Thoracic aorta (tissue), 2 donors: ENCODE results near the gene RRAS. TPM values are rescaled to one million over a fixed set of nuclear protein-coding genes. Genes with fewer than 3 reads are reported as not detected.

ENCODE experiments used
- ATAC-seq: fragments of 150-250 bp; one replicate; pipeline ENCODE4 v1.8.0; 2017; ENCODE audit warnings: low read depth; ENCODE audit not compliant: insufficient number of reproducible peaks, low FRiP score
- DNase-seq: peaks from one replicate; pipeline ENCODE4 v3.0.0-alpha.2; 2020; ENCODE audit warnings: low spot score
- H3K27ac ChIP-seq, 2 donors: fragments of 200-600 bp; sonication (generic); 1 replicate in 1 of 2; 2 replicates in 1 of 2; pipeline ENCODE4 v1.5.1; 2016; ENCODE audit warnings: mild to moderate bottlenecking in 2 of 2, moderate library complexity in 2 of 2
- H3K27me3 ChIP-seq: fragments of 200-600 bp; sonication (generic); replicated peaks from 2 replicates; pipeline ENCODE4 v1.6.0; 2016; ENCODE audit warnings: mild to moderate bottlenecking; ENCODE audit not compliant: insufficient read depth
- H3K36me3 ChIP-seq: fragments of 200-600 bp; sonication (generic); one replicate; pipeline ENCODE4 v1.5.1; 2016
- H3K4me1 ChIP-seq, 2 donors: fragments of 200-600 bp; sonication (generic); 1 replicate in 1 of 2; 2 replicates in 1 of 2; pipeline versions ENCODE4 v1.5.1 to v1.6.0; 2016; ENCODE audit warnings: low read depth in 2 of 2, mild to moderate bottlenecking in 1 of 2; ENCODE audit not compliant: control insufficient read depth in 1 of 2
- H3K4me3 ChIP-seq: fragments of 200-600 bp; sonication (generic); 2 replicates; pipeline ENCODE4 v1.5.1; 2016; ENCODE audit warnings: mild to moderate bottlenecking
- H3K9me3 ChIP-seq: fragments of 200-600 bp; sonication (generic); 2 replicates; pipeline ENCODE4 v1.5.1; 2016
- CTCF ChIP-seq: fragments of 200-600 bp; sonication (generic); IDR thresholded peaks from one replicate; pipeline ENCODE4 v1.5.1; 2019; ENCODE audit warnings: antibody characterized with exemption
- total RNA-seq, 2 donors: library from RNA; depleted of rRNA; stranded (reverse); fragments of >200 nt; gene quantifications; one replicate each; pipeline versions ENCODE4 v1.1.0 to v1.2.3, GENCODE V29; 2016

Gene RRAS
- total RNA-seq, 2 donors from 2014 or later: 82.2 to 188 TPM

GRCh38 chr19:49655570-49656455 lies 15.9 kb upstream of the RRAS start:
- Histone ChIP-seq H3K4me3 (no peak overlapping the region), H3K27ac (no peak overlapping the region), H3K27me3 (no peaks in the 10 kb centered on the region), H3K9me3 (no peaks in the 10 kb centered on the region), H3K4me1 (no peaks in the 10 kb centered on the region), H3K36me3 (peaks cover 78% of the 10 kb centered on the region)
- TF ChIP-seq CTCF: no peak
- ATAC-seq (no peak), DNase-seq (no peak)

- Histone ChIP-seq H3K9me3 (no peaks in the 10 kb centered on the region), H3K27me3 (no peaks in the 10 kb centered on the region), H3K36me3 (peaks cover 81% of the 10 kb centered on the region), H3K4me1 (no peaks in the 10 kb centered on the region), H3K4me3 (no peak overlapping the region), H3K27ac (no peak overlapping the region)
- DNase-seq (no peak), ATAC-seq (no peak)
- TF ChIP-seq CTCF: no peak
These were observed 14.6 kb upstream of the RRAS start for GRCh38 chr19:49654581-49654980.

- Histone ChIP-seq H3K36me3 (peaks cover 76% of the 10 kb centered on the region), H3K9me3 (no peaks in the 10 kb centered on the region), H3K4me3 (no peak overlapping the region), H3K27me3 (no peaks in the 10 kb centered on the region), H3K4me1 (no peaks in the 10 kb centered on the region), H3K27ac (no peak overlapping the region)
- DNase-seq: no peak
- ATAC-seq: no peak
- no peak for TF ChIP-seq CTCF
These were observed 13.5 kb upstream of the RRAS start for GRCh38 chr19:49653466-49653806.

GRCh38 chr19:49652551-49653465 lies 12.9 kb upstream of the RRAS start:
- Histone ChIP-seq H3K27me3 (no peaks in the 10 kb centered on the region), H3K36me3 (peaks cover 71% of the 10 kb centered on the region), H3K9me3 (no peaks in the 10 kb centered on the region), H3K4me3 (no peak overlapping the region), H3K27ac (no peak overlapping the region), H3K4me1 (no peaks in the 10 kb centered on the region)
- ATAC-seq (no peak), DNase-seq (no peak)
- no peak for TF ChIP-seq CTCF
